Omental fat pad (tissue), 4 donors: ENCODE data around the gene EBLN1. TPM values are rescaled to one million over a fixed set of nuclear protein-coding genes. Genes with fewer than 3 reads are reported as not detected.

Experiments
- ATAC-seq: fragments of 150-250 bp; one replicate; pipeline ENCODE4 v1.9.1; 2016; ENCODE audit warnings: mild to moderate bottlenecking, moderate library complexity; ENCODE audit not compliant: low FRiP score
- DNase-seq: peaks from one replicate; pipeline ENCODE4 v3.0.0-alpha.2; 2019; ENCODE audit warnings: low spot score
- total RNA-seq, 4 donors: library from RNA; depleted of rRNA; stranded (reverse); fragments of >200 nt; gene quantifications; one replicate each; pipeline ENCODE4 v1.1.0, GENCODE V29; 2016
- TF ChIP-seq, protein P1 (sequence below), 3 donors: fragments of 450-650 bp; IDR thresholded peaks; one replicate each; pipeline ENCODE4 v1.5.1; 2016 to 2017; ENCODE audit warnings: antibody characterized with exemption in 3 of 3, mild to moderate bottlenecking in 3 of 3, moderate library complexity in 2 of 3

EBLN1 gene
- total RNA-seq, 4 donors from 2014 or later = not detected

DNA sequence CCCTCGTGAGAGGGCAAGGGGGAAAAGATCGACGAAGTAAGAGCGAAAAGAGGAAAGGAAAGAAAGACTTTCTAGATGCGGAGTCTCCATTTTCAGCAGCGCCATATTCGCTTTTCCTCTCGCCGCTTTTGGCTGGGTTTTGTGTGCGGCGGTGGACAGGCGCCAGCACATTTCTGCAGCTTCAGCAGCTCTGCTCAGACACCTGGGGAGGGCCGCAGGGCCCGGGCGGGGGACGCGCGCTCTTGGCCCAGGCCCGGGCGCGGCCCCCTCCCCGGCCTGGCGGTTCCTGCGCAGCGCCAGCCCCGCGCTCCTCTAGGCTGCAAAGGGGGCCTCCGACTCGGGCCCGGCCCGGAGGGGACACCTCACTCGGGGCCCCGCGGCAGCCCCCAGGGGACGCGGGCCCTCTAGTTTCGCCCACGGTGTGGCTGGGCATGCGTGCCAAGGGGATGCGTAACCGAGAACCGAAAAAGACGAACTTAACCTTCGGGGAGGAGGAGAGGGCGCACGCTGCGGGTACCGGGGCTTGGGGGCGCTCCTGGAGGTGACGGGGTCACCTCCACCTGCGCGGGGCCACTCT lies 34.5 kb upstream of the EBLN1 start:
- DNase-seq (no peak), ATAC-seq (peak; percentile 55)
- TF ChIP-seq, protein P1, sequence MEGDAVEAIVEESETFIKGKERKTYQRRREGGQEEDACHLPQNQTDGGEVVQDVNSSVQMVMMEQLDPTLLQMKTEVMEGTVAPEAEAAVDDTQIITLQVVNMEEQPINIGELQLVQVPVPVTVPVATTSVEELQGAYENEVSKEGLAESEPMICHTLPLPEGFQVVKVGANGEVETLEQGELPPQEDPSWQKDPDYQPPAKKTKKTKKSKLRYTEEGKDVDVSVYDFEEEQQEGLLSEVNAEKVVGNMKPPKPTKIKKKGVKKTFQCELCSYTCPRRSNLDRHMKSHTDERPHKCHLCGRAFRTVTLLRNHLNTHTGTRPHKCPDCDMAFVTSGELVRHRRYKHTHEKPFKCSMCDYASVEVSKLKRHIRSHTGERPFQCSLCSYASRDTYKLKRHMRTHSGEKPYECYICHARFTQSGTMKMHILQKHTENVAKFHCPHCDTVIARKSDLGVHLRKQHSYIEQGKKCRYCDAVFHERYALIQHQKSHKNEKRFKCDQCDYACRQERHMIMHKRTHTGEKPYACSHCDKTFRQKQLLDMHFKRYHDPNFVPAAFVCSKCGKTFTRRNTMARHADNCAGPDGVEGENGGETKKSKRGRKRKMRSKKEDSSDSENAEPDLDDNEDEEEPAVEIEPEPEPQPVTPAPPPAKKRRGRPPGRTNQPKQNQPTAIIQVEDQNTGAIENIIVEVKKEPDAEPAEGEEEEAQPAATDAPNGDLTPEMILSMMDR (IDR thresholded peaks at IDR 0.05) = no peak

DNA sequence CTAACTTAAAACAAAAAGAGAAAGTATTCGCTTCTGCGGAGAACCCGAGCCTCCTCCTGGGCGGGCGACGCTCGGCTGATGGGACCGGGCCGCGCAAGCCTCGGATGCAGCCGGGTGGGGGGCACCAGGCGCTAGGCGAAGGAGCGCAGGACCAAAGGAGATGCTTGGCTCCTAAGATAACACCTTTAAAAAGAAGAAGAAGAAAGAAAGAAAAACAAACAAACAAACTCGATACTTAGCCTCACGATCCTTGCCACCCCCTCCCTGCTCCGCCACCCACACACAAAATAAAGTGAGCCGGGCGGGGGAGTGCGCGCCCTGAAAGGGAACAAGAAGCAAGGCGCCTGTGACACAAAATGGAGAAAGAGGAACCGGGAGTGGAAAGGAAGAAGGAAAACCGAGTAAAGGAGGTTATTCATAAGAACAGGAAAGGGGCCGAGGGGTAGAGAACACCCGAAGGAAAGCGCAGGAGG lies 34.0 kb upstream of the EBLN1 start:
- DNase-seq (no peak), ATAC-seq (peak; percentile 48)
- TF ChIP-seq, protein P1 (IDR thresholded peaks at IDR 0.05) = no peak

DNA sequence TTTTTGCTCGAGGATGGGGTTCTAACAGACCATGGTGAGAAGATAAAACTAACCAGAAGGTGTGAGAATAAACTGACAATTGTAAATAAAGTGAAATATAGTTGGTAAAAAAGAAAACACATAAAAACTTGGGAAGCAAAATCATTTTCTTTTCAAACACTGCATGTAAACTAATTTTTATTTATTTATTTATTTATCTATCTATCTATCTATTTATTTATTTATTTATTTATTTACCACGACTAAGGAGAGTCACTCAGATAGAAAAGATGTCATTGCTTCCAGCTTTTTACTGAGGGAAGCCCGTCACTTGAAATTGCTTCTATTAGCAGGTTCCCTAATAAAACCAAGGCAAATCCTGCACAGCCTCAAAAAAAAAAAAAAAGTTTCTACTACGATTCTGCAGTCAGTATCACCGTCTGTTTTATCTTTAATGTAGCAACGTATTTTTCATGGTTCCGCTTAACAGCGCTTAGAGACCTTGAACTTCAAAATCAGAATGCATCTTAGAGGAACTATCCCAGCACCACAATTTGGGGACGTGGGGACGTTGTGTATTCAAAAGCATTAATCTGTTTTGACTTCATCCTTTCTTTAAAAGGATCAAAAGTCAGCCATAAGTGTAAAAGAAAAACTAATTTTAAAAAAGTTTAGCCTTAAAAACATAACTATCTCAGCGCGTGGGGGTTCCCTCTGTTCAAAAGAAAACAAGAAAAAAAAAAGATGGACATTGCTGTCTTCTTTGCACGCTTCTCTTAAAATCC lies 33.3 kb upstream of the EBLN1 start:
- TF ChIP-seq, protein P1 (IDR thresholded peaks at IDR 0.05) = no peak
- DNase-seq (no peak), ATAC-seq (no peak)

DNA sequence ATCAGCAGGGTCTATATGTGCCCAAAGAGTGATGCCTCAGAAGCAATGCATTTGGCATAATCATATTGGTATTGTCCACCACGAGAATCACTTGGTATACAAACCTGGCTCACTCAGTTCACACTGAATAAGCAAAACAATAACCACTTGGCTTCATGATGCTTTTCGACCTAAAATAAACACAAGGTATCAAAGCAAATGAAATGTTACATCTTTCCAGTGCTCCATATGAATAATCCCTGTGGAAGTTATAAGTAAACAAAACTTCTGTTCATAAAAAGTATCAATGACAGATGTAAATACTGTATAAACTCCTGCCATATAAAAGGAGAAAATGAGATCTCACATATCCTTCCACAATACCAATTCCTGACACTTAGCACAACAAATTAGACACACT lies 29.8 kb upstream of the EBLN1 start:
- TF ChIP-seq, protein P1 (IDR thresholded peaks at IDR 0.05) = no peak
- DNase-seq = no peak
- ATAC-seq = no peak

DNA sequence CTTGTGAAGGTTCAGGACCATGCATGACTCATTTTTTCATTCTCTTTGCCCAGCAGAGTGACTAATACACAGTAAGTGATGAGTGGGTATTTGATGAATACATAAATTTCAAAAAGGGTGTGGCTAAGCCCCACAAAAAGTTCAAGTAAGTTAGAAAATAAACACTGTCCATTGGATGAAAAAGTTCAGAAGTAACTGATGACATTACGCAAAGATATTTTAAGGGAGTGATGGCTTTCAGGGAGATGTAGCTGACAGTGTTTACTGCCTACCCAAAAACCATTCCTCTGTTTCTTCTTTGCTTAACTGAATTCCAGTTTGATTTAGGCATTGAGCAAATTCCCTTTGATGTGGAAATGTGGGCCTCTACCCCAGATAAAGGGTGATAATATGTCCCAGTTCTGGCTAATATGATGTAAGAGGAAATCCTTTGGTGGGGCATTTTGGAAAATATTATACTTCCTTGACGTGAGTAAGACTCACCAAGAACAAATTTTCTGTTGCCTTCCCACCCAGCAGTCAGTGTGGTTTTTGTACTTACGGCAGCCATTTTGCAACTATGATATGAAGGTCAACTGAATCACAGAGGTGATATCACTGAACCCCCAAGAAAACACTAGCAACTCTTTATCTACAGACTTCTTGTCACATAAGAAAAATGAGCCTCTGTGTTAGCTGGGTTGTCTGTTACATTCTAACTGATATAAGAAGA lies 29.0 kb upstream of the EBLN1 start:
- TF ChIP-seq, protein P1 (IDR thresholded peaks at IDR 0.05) = no peak
- ATAC-seq (peak; percentile 90), DNase-seq (no peak)

DNA sequence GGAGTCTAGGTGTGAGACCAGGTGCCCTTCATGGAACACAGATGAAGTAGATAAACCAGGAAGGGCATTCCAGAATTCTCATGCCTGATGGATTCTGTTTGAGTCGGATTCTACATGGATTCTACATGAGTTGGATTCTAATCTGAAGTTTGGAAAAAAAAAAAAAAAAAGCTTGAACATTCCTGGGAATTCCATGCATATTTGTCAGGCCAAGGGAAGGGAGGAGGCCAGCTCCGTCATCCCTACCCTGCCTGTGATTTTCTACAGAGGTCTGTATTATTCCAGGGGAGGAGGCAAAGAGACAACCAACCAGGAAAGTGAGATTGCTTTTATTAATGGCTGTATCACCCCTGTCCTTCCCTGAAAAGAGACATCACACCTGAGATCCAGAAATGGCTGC lies 27.8 kb upstream of the EBLN1 start:
- DNase-seq = no peak
- TF ChIP-seq, protein P1 (IDR thresholded peaks at IDR 0.05) = no peak
- ATAC-seq = no peak
